Measurements from ENCODE around the gene GNAI2.
"Not testable (repeated sequence)": the region's sequence is repeated elsewhere in the genome, so short reads cannot be mapped to it uniquely, and the experiment has no call there.

Gene GNAI2

DNA sequence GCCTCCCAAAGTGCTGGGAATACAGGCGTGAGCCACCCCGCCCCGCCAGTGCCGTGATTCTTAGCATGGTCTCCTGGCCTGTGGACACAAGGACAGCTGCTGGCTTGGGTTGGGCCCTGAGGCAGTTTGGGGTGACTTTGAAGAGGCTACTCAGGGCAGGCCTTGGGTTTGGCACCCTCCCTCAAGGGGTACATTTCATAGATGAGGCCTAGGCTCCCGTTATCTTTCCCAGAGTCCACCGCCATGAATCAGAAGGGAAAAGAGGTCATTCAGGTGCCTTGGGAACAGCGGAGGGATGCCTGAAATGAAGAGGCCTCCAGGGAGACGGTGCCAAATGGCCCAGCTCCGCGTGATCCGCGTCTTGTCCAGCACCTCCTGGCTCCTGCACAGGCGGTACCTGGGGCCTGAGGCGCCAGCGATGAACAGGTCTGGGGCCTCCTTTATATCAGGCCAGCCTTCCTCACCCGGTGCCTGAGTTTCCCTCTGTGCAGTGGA is 9.3 kb downstream of the GNAI2 start:
- DNase-seq (ENCODE audit: low spot score) = no peak

DNA sequence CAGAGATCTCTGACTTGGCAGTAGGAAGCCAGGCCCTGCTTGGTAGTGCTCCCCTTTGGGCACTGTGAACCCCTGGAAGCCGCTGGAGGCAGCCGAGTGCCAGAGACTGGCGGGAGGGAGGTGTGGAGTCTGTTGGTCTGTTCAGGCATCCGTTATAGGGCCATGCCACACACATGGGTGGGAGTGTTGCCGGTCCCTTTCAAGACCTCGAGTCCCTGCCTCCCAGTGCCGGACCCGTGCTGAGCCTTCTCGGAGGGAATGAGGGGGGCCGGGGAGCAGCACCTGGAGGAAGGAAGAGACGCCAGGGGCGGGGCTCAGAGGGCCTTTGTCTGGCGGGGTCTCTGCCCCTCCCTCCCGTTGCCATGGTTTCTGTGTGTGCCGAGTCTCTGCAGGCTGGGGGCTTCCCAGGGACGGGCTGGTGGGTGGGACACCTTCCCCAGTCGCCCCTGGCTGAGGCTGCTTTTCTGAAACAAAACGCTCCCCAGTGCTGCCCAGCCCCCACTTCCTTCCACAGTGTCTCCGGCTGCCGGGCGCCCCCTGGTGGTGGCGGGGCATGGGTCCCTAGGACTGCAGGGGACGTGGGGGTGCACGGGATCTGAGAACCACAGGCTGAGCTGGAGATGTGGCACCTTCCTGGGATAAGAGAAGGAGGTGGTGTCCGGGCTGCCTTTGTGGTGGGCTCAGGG is 10.0 kb downstream of the GNAI2 start:
- DNase-seq (ENCODE audit: low spot score) = peak; percentile 97

DNA sequence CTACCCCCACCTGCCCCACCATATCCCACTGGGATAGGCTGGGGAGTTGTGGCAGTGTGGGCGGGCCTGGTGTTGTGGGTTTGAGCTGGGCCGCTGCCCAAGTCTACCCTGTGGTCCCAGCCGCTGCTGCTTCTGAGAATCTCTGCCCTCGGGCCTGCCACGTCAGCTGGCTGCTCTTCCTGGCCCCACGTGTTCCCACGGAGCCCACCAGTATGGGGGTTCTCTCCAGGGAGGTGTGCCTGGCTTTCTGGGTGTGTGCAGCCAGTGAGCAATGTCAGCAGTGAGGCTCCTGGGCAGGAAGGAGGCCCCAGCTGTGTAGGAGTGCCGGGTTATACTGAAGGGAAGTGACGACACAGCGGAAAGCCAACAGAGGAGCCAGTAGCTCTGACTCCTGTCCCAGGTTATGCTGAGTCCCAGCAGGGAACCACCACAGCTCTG is 10.5 kb downstream of the GNAI2 start:
- no peak for DNase-seq (ENCODE audit: low spot score)

GRCh38 chr3:50248387-50248786 is 12.4 kb downstream of the GNAI2 start:
- DNase-seq (ENCODE audit: low spot score) = no peak

- DNase-seq (ENCODE audit: low spot score) = no peak
These were observed 13.5 kb downstream of the GNAI2 start for GRCh38 chr3:50249457-50249856.

DNA sequence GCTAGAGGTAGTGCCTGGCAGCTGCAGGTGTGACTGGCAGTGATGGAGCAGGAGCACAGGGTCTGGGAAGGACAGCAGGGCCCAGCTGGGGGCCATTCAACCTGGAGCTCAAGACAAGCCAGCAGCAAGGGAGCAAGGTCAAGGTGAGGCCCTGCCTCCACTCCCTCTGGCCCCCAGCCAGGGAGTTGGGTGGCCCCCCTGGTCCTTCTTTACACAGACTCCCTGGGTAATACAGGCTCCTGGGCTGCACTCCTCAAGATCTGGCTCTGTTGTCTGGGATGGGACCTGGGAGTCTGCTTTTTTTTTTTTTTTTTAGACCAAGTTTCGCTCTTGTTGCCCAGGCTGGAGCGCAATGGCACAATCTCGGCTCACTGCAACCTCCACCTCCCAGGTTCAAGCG is 14.5 kb downstream of the GNAI2 start:
- no peak for DNase-seq (ENCODE audit: low spot score)

DNA sequence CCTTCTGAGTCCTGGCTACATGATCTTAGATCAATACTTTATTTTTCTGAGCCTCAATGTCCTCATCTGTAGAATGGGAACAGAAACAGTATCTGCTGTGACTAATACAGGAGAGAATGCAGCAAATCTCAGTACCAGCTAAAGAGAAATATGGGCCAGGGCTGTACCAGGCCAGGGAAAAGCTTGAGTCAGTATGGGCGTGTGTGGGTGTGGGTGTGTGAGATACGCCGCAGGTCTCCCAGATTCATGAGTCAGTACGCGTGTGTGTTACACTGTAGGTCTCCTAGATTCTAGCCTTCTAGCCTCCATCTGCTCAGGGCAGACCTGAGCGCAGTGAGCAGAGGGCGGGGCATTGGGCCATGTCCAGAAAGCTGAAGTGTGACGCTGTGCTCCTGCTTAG is 15.2 kb downstream of the GNAI2 start:
- no peak for DNase-seq (ENCODE audit: low spot score)

DNA sequence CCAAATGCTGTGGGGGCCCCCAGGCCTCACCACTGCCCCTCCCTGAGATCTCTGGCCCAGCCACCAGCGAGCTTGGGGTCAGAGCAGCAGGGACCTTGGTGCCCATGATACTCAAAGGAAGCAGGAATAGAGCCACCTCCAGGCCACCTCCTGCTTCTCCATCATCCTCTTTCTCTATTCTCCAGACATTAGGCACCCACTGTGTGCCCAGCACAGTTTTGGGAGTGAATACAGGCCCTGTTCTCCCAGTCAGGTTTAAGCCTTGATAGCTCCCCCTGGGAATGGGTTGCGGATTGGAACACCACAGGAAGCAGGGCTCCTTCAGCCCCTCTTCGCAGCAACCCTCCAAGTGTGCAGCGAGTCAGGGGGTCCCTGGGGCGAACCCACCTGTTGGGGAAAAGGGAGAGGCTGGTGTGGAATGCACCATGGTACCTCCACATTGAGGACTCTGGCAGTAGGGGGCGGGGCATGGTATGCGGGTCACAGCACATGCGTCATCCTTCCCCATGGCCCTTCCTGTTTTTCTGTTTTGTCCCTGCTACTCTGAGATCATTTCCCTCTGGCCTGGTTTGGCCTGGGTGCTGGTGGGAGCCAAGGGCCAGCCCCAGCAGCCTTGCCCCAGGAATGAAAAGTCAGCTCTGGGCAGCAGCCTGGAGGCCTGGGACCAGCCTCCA is 18.7 kb downstream of the GNAI2 start:
- no peak for DNase-seq (ENCODE audit: low spot score)

DNA sequence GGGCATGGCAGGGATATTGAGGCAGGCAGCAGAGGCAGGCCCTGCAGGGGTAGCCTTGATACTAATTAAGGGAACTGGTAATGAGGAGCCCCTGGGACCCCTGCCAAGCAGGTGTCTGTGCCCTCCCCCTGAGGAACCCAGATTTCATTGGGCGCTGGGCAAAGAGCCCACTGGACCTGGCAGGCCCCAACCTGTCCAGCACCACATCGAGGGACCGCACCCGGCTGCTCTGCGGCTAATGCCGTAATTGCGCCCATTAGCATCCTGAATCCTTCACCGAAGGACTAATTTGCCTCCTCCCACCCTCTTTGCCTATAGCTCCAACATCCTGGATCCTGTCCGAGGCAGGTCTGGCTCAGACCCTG is 19.2 kb downstream of the GNAI2 start:
- no peak for DNase-seq (ENCODE audit: low spot score)

GRCh38 chr3:50256978-50257890 is 21.2 kb downstream of the GNAI2 start:
- DNase-seq (ENCODE audit: low spot score) = no peak

DNA sequence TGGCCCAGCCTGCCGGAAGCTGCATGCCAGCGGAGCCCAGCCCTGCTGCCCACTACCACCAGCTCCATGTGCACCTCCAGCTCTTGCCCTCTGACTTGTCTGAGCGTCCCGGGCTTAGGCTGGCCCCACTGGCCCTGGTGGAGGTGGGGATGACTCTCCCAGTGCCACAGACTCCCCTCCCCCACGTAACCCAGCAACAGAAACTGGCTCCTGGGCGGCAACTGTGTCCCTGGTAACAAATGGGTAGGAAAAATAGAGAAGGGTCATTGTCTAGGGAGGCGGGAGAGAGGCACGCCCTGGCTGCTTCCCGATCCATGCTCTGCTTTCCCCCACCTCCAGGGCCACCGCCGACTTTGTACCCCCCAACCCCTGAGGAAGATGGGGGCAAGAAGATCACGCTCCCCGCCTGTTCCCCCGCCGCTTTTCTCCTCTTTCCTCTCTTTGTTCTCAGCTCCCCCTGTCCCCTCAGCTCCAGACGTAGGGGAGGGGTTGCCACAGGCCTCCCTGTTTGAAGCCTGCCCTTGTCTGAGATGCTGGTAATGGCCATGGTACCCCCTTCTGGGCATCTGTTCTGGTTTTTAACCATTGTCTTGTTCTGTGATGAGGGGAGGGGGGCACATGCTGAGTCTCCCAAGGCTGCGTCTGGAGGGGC is 22.2 kb downstream of the GNAI2 start:
- DNase-seq (ENCODE audit: low spot score) = no peak

DNA sequence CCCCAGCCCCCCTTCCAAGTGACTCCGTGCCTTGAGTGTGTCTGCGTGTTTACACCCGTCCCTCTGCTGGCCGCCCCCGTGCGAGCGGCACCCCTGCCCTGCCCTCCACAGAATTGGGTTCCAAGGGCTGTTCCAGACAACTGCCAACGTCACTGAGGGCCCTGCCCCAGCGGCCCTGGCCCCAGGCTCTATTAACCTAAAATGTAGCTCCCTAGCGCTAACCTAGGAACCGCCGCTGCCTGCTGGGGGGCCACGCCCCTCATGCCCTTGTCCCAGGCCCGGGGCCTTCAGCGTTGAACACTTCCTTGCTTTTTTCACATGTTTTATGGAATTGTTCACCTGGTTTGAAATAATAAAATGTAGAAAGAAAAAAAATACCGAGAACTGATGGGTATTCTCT is 23.0 kb downstream of the GNAI2 start:
- DNase-seq (ENCODE audit: low spot score) = no peak

- no peak for DNase-seq (ENCODE audit: low spot score)
These were observed 23.5 kb downstream of the GNAI2 start for GRCh38 chr3:50259432-50260026.

GRCh38 chr3:50260027-50260941 is 24.3 kb downstream of the GNAI2 start:
- peak; percentile 98 for DNase-seq (ENCODE audit: low spot score)

DNA sequence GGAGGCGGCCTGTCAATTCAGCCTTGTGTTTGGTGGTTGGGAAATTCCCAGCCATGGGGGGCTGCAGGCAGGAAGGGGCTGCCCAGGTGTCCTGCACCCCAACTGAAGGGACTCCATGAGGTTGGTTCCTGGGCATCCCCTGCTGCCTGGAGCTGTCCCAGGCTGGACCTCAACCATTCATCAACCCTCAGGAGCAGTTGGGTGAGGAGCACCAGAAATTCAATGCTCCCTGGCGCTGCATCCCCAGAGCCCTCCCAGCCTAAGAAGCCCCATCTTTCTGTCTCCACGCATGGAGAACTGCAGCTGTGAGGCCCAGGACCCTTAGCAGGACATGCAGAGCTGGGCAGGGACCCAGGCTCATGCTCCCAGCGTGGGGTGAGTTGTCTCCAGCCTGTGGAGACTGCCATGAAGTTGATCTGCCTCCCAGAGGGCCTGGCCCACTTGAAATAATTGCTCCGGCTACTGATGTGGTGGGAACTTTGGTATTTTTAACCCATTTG is 25.0 kb downstream of the GNAI2 start:
- no peak for DNase-seq (ENCODE audit: low spot score)

DNA sequence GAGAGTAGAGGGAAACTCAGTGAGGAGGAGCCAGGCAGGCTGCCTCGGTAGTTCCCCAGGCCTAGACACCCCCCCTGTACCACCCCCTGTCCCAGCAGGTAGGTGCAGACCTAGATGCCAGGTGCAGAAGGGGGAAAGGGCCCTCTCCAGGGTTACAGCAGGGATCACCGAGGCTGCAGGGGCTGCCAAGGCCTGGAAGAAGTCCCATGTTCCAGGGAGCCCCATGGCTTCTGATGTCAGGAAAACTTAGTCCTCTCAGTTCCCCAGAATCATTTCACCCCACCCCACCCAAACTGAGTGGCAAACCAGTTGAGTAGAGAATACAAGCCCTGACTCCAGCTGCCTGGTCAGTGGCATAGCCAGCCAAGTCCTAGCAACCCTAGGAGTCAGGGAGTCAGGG is 25.5 kb downstream of the GNAI2 start:
- no peak for DNase-seq (ENCODE audit: low spot score)

DNA sequence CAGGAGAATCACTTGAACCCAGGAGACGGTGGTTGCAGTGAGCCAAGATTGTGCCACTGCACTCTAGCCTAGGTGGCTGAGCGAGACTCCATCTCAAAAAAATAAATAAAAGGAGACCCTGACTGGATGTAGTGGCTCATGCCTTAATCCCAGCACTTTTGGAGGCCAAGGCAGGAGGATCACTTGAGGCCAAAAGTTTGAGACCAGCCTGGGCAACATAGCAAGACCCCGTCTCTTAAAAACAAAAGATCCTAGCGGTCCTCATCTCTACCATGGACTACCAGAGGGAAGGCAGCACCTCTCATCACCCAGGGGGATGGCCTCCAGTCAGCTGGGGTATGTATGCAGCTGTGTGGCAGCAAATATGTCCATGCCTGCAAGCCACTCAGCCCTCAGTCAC is 26.2 kb downstream of the GNAI2 start:
- not testable (repeated sequence) for DNase-seq (ENCODE audit: low spot score)

DNA sequence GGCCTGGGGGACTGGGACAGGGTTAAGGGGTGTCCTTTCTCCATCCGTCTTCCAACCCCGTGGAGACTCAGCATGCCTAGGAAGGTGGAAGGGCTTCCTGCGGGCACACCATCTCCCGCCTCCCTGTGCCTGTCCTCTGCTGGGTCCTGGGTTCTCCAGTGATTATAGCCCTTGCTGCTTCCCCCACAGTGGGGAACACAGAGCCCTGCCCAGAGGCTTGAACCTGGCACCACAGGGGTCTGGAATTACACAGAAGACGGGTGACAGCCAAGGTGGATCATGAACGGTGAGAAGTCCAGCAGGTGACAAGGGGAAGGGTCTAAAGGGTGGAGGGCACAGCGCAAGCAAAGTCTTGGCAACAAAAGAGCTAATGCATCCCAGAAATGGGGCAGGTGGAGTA is 26.8 kb downstream of the GNAI2 start:
- no peak for DNase-seq (ENCODE audit: low spot score)

- no peak for DNase-seq (ENCODE audit: low spot score)
These were observed 27.7 kb downstream of the GNAI2 start for GRCh38 chr3:50263478-50264382.
